ENCODE data around the gene ATF5. TPM values are rescaled to one million over a fixed set of nuclear protein-coding genes. Genes with fewer than 3 reads are reported as not detected.

The ATF5 gene
- total and polyA plus RNA-seq, 10 of the 15 experiments (the other 5 are each of a cell fraction or from before 2014, with no cell fraction given): 9.1 to 133 (median 24.0) TPM

- TF ChIP-seq BHLHE40 (IDR thresholded peaks at IDR 0.05; ENCODE audit: borderline replicate concordance in 1 of 2, low read depth in 2 of 2, low read length in 1 of 2): peak; percentile 17 to 35; a peak in 1 of 4 replicates
- no peak for TF ChIP-seq ZNF24 (IDR thresholded peaks at IDR 0.05)
- TF ChIP-seq TAF1 (IDR thresholded peaks at IDR 0.05; ENCODE audit: borderline replicate concordance, low read depth, low read length): 0 out of 2 replicates have a peak, but pooled peaks have one; percentile 18
- TF ChIP-seq TCF7 (IDR thresholded peaks at IDR 0.05; ENCODE audit: borderline replicate concordance): no peak
- TF ChIP-seq MAX (IDR thresholded peaks at IDR 0.05; ENCODE audit: low read depth, low read length): 0 out of 2 replicates have a peak, but pooled peaks have one; percentile 42
- no peak for TF ChIP-seq ZNF207 (IDR thresholded peaks at IDR 0.05; ENCODE audit: borderline replicate concordance)
- TF ChIP-seq STAT3 (IDR thresholded peaks at IDR 0.05; ENCODE audit: low read depth, low read length): no peak
- no peak for TF ChIP-seq CHD4 (IDR thresholded peaks at IDR 0.05)
- TF ChIP-seq USF2 (IDR thresholded peaks at IDR 0.05; ENCODE audit: borderline replicate concordance, low read depth, low read length): no peak
- TF ChIP-seq NFXL1 (IDR thresholded peaks at IDR 0.05; ENCODE audit: borderline replicate concordance): no peak
- no peak for TF ChIP-seq BCLAF1 (IDR thresholded peaks at IDR 0.05)
- TF ChIP-seq WRNIP1 (IDR thresholded peaks at IDR 0.05; ENCODE audit: borderline replicate concordance, low read depth, low read length): no peak
- TF ChIP-seq JUNB (IDR thresholded peaks at IDR 0.05): no peak
- TF ChIP-seq JUND (IDR thresholded peaks at IDR 0.05; ENCODE audit: low read depth, low read length): no peak
- TF ChIP-seq NKRF (conservative IDR thresholded peaks at IDR 0.05): no peak
- peak; percentile 75 for TF ChIP-seq POLR2AphosphoS5 (IDR thresholded peaks at IDR 0.05; ENCODE audit: low read length)
- no peak for TF ChIP-seq HDAC2 (IDR thresholded peaks at IDR 0.05)
- TF ChIP-seq SREBF1 (IDR thresholded peaks at IDR 0.05; ENCODE audit: low read length): no peak
- TF ChIP-seq MEF2B (IDR thresholded peaks at IDR 0.05; ENCODE audit: partially characterized antibody, poor library complexity, severe bottlenecking): peak; percentile 14
- no peak for TF ChIP-seq SMC3 (IDR thresholded peaks at IDR 0.05; ENCODE audit: borderline replicate concordance, low read length)
- no peak for TF ChIP-seq ELK1 (IDR thresholded peaks at IDR 0.05; ENCODE audit: low read depth, low read length)
- no peak for TF ChIP-seq ZSCAN29 (IDR thresholded peaks at IDR 0.05)
- TF ChIP-seq FOS (IDR thresholded peaks at IDR 0.05; ENCODE audit: borderline replicate concordance, extremely low read depth, insufficient read length): no peak
- peak; percentile 68 for TF ChIP-seq POLR2A (IDR thresholded peaks at IDR 0.05; ENCODE audit: low read depth, low read length)
- TF ChIP-seq GATAD2B (conservative IDR thresholded peaks at IDR 0.05; ENCODE audit: low read depth): 0 out of 2 replicates have a peak, but pooled peaks have one; percentile 30
Observed at GRCh38 chr19:49911381-49912145, 17.4 kb upstream of the ATF5 start (continued).
